ENCODE data around the gene SELENON.

- no peak for TF ChIP-seq PBX3 (IDR thresholded peaks at IDR 0.05)
- no peak for TF ChIP-seq SIN3A (IDR thresholded peaks at IDR 0.05; ENCODE audit: borderline replicate concordance, low read depth, low read length)
- TF ChIP-seq CTCF (IDR thresholded peaks at IDR 0.05), result no peak
- no peak for TF ChIP-seq SMC3 (IDR thresholded peaks at IDR 0.05; ENCODE audit: low read depth, low read length)
- no peak for TF ChIP-seq CHD2 (IDR thresholded peaks at IDR 0.05; ENCODE audit: low read length, partially characterized antibody)
- TF ChIP-seq IRF3 (IDR thresholded peaks at IDR 0.05; ENCODE audit: low read depth, low read length), result no peak
- TF ChIP-seq MAX (IDR thresholded peaks at IDR 0.05; ENCODE audit: low read depth), result no peak
Measured at GRCh38 chr1:25832336-25833037, 32.5 kb downstream of the SELENON start.

All from SK-N-SH (cell line).